Right lobe of liver (tissue), 4 donors: ENCODE measurements around the gene ELMOD1.

ENCODE experiments used
- POLR2A ChIP-seq: fragments of 450-650 bp; IDR thresholded peaks from one replicate; pipeline ENCODE4 v1.6.1; 2017; ENCODE audit warnings: antibody characterized with exemption, mild to moderate bottlenecking
- TF ChIP-seq, protein P1 (sequence below), 4 donors: fragments of 200-600 bp in 3 of 4; fragments of 450-650 bp in 1 of 4; IDR thresholded peaks; one replicate each; pipeline versions ENCODE4 v1.5.1 to v1.8.0; 2016 to 2022; ENCODE audit warnings: antibody characterized with exemption in 4 of 4, mild to moderate bottlenecking in 2 of 4
- donor health status: DM: no; HTN: no; CAD: no.
- donor health status: DM: no; HTN: no; CAD: no.
- donor health status: DM: no; HTN: yes; CAD: no.

DNA sequence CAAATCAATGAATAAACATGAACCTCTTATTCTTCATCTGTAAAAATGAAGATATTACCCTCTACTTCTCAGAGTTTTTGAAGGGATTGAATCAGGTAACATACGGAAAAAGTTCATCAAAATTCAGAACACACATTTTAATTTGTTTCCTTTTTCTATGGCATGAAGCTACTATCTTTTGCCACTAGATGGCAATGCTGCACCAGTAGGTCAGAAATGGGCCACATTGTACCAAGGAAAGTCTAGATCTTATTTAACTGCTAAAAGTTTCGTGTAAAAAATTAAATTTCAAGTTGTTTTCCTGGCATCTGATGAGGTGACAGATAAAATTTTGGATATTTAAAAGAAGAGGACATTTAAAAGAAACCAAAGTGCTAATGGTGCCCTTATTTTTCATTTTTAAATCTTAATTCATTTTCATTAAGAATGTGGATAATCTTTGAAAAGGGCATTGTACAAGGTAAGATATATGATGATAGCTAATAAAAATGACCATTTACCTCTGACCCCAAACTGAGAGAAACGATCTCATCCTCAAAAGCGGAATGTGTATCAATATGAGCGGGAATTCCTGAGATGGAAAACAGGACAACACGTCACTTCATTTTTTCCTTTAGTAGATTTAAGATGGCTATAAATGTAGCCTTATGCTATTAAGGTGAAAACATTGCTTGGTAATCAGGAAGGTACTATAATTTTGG is 41.5 kb upstream of the ELMOD1 start:
- TF ChIP-seq, protein P1, sequence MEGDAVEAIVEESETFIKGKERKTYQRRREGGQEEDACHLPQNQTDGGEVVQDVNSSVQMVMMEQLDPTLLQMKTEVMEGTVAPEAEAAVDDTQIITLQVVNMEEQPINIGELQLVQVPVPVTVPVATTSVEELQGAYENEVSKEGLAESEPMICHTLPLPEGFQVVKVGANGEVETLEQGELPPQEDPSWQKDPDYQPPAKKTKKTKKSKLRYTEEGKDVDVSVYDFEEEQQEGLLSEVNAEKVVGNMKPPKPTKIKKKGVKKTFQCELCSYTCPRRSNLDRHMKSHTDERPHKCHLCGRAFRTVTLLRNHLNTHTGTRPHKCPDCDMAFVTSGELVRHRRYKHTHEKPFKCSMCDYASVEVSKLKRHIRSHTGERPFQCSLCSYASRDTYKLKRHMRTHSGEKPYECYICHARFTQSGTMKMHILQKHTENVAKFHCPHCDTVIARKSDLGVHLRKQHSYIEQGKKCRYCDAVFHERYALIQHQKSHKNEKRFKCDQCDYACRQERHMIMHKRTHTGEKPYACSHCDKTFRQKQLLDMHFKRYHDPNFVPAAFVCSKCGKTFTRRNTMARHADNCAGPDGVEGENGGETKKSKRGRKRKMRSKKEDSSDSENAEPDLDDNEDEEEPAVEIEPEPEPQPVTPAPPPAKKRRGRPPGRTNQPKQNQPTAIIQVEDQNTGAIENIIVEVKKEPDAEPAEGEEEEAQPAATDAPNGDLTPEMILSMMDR (IDR thresholded peaks at IDR 0.05), result peak; percentile 76 to 88 (median 83)
- no peak for TF ChIP-seq POLR2A
